Astrocyte of the cerebellum (primary cell): Measurements from ENCODE around the gene GJA4.
"Not testable (repeated sequence)": the region's sequence is repeated elsewhere in the genome, so short reads cannot be mapped to it uniquely, and the experiment has no call there.

Experiments
- DNase-seq: peaks from one replicate; pipeline ENCODE4 v3.0.0-alpha.2; 2011; ENCODE audit warnings: low read depth
- H3K4me3 ChIP-seq: 2 replicates; pipeline ENCODE4 v1.5.1; 2011; ENCODE audit warnings: mild to moderate bottlenecking, low read depth, low read length, moderate library complexity
- in situ Hi-C: cut with HindIII; loops from 2 replicates; pipeline ENCODE4 v1.10.0; 2017; ENCODE audit warnings: low sequenced_read_pairs
- TF ChIP-seq, protein P1 (sequence below): IDR thresholded peaks from 2 replicates; pipeline ENCODE4 v1.5.1; 2012; ENCODE audit warnings: low read length, low read depth, moderate library complexity, mild to moderate bottlenecking; ENCODE audit errors: missing control alignments

The GJA4 gene

DNA sequence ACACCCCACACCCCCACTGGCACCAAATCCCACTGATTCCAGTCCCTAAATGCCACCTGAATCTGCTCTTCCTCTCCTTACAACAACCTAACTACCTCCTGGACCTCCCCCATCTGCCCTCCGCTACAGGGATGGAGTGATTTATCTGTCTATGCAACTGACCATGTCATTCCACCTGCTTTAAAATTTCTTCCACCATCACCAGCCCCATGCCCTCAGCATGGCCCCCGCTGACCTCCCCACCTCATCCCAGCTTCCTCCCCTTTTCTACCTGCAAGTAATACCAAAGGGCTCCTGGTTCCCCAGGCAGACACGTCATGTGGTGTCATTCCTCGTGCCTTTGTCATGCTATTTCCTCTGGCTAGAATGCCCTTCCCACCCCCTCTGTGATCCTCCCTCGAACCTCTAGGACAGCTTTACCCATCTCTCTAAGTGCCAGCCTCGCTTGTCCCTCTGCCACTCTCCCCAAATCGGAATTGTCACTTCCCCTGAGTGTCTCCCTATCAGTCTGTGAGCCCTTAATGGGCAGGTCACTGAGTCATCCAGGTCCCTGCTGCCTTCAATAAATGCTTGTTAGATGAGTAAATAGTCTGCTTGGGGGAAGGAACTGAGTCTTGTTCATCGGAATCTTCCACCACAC, 29.5 kb upstream of the GJA4 start:
- H3K4me3 ChIP-seq = no peak overlapping the region
- TF ChIP-seq, protein P1, sequence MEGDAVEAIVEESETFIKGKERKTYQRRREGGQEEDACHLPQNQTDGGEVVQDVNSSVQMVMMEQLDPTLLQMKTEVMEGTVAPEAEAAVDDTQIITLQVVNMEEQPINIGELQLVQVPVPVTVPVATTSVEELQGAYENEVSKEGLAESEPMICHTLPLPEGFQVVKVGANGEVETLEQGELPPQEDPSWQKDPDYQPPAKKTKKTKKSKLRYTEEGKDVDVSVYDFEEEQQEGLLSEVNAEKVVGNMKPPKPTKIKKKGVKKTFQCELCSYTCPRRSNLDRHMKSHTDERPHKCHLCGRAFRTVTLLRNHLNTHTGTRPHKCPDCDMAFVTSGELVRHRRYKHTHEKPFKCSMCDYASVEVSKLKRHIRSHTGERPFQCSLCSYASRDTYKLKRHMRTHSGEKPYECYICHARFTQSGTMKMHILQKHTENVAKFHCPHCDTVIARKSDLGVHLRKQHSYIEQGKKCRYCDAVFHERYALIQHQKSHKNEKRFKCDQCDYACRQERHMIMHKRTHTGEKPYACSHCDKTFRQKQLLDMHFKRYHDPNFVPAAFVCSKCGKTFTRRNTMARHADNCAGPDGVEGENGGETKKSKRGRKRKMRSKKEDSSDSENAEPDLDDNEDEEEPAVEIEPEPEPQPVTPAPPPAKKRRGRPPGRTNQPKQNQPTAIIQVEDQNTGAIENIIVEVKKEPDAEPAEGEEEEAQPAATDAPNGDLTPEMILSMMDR = no peak
- in situ Hi-C loops = no loop called here
- no peak for DNase-seq

DNA sequence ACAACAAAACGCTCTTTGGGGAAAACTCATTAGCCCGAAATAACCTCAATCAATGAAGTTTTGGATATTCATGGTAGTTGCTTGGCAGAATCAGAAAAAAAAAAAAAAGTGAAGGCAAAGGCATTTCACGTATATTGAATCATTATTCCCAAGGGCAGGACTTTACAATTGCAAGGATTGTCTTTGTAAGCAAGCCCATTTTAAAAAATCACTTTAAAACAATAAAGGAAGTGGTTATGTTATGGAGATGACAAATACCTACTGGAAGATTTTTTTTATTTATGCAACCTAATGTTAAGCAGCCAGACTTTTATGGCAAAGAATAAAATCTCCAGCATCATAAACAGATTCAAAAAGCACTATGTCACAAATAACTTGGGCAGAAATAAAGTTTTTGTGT, 23.9 kb upstream of the GJA4 start:
- TF ChIP-seq, protein P1 = no peak
- DNase-seq = no peak
- no peak overlapping the region for H3K4me3 ChIP-seq
- in situ Hi-C loops = no loop called here

DNA sequence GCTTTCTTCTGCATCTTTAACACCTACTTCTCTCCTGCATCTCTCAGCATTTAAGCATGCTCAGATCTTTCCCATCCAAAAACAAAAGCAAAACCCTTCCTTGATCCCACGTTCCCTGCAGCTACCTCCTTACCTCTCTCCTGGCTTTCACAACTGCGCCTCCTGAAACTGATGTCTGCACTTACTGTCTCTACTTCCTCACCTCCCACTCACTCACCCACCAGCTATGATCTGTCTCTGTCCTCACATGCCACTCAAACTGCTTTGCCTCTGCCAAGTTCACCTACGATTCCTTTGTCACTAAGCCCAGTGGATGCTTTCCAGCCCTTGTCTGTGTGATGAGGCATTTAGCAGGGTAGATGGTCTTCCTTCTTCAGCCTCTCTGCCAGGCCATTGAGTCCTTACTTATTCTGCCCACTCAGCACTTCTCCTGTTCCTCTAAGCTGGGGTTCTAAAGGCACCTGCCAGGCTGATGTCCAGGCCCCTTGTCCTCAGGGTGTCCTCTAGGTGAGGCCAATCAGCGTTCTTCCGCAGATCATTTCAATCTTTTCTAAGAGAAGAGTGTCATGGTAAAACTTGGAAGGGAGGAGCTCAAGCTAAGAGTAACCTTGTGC, 21.8 kb upstream of the GJA4 start:
- TF ChIP-seq, protein P1 = no peak
- in situ Hi-C loops = no loop called here
- H3K4me3 ChIP-seq = no peak overlapping the region
- no peak for DNase-seq

DNA sequence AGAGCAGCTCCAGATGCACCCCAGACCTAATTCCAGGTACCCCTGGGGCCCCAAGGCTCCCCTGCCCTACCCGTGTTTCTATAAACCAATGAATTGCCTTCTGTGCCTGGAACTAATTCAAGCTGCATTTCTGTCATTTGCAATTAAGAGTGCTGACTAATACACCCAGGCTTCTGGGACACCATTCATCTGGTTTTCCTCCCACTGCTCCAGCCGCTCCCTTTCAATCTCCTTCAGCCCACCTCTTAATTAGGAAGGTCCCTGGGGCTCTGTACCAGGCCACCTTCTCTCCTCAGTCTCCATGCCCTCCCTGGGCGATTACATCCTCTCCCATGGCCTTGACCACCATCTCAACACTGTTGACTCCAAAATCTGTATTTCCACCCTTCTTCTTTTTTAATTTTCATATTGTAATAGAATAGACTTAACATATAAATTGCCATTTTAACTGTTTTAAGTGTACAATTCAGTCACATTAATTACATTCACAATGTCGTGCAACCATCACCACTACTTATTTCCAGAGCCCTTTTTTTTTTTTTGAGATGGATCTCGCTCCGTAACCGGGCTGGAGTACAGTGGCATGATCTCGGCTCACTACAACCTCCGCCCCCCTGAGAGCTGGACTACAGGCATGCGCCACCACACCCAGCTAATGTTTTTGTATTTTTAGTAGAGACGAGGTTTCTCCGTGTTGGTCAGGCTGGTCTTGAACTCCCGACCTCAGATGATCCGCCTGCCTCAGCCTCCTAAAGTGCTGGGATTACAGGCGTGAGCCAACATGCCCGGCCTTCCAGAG, 21.0 kb upstream of the GJA4 start:
- in situ Hi-C loops = no loop called here
- DNase-seq = no peak
- TF ChIP-seq, protein P1 = no peak
- no peak overlapping the region for H3K4me3 ChIP-seq

DNA sequence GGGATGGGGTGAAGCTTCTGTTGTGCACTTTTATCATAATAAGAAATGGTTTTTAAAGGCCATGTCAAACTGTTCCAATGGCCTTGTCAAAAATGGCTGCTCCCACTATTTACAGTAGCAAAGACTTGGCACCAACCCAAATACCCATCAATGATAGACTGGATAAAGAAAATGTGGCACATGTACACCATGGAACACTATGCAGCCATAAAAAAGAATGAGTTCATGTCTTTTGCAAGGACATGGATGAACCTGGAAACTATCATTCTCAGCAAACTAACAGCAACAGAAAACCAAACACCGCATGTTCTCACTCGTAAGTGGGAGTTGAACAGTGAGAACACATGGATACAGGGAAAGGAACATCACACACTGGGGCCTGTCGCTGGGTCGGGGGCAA, 19.7 kb upstream of the GJA4 start:
- in situ Hi-C loops, H3K4me3 ChIP-seq, DNase-seq: not testable (repeated sequence)

DNA sequence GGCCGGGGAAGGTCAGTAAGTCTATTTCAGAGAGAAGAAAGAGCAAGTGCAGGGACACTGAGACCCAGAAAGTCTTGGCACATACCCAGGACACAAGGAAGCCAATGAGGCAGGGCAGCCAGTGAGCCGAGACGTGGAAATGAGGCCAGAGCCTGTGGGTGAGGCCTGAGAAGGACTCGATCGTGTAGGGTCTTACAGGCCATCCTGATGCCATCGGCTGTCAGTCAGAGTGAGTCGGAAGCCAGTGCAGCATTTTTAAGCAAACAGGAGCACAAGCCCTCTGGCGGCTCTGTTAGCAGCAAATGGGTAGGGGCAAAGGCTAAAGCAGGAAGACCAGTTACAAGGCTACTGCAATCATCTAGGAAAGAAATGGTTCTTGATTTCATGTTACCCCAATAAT, 17.8 kb upstream of the GJA4 start:
- in situ Hi-C loops = no loop called here
- no peak for DNase-seq
- no peak overlapping the region for H3K4me3 ChIP-seq
- TF ChIP-seq, protein P1 = no peak

DNA sequence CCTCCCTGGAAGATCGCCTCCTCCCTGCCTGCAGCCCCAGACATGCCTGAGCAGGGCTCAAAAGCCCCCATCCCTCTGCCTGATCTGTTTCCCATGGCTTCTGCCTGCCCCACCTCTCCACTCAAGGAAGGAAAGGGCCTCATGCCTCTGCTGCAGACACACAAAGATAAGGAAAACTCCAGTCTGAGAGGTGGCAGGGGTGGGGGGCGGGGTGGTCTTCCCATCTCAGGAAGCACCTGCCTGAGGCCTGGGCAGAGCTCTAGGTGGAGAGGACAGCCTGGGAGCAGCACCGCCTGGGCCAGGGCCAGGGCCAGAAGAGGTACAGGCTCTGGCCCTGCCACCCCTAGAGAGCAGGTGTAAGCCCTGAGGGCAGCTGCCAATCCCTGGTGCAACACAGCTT, 15.9 kb upstream of the GJA4 start:
- TF ChIP-seq, protein P1 = no peak
- in situ Hi-C loops = no loop called here
- no peak overlapping the region for H3K4me3 ChIP-seq

More for the DNA sequence above, 15.9 kb upstream of the GJA4 start:
- no peak for DNase-seq
